ENCODE measurements around the gene MAPKBP1.

GRCh38 chr15:41735046-41735445 lies 39.2 kb upstream of the MAPKBP1 start:
- TF ChIP-seq, protein P1, sequence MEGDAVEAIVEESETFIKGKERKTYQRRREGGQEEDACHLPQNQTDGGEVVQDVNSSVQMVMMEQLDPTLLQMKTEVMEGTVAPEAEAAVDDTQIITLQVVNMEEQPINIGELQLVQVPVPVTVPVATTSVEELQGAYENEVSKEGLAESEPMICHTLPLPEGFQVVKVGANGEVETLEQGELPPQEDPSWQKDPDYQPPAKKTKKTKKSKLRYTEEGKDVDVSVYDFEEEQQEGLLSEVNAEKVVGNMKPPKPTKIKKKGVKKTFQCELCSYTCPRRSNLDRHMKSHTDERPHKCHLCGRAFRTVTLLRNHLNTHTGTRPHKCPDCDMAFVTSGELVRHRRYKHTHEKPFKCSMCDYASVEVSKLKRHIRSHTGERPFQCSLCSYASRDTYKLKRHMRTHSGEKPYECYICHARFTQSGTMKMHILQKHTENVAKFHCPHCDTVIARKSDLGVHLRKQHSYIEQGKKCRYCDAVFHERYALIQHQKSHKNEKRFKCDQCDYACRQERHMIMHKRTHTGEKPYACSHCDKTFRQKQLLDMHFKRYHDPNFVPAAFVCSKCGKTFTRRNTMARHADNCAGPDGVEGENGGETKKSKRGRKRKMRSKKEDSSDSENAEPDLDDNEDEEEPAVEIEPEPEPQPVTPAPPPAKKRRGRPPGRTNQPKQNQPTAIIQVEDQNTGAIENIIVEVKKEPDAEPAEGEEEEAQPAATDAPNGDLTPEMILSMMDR (IDR thresholded peaks at IDR 0.05; ENCODE audit: low read length): no peak
- no peak for TF ChIP-seq EZH2 (optimal IDR thresholded peaks at IDR 0.05; ENCODE audit: low read depth, low read length)

All from MM.1S (cell line).